ENCODE data around the gene MYO5A. TPM values are rescaled to one million over a fixed set of nuclear protein-coding genes. Genes with fewer than 3 reads are reported as not detected.
"Not testable (repeated sequence)": the region's sequence is repeated elsewhere in the genome, so short reads cannot be mapped to it uniquely, and the experiment has no call there.

MYO5A gene
- total and polyA plus RNA-seq, 4 donors: 5.7 to 42.1 (median 22.0) TPM

DNA sequence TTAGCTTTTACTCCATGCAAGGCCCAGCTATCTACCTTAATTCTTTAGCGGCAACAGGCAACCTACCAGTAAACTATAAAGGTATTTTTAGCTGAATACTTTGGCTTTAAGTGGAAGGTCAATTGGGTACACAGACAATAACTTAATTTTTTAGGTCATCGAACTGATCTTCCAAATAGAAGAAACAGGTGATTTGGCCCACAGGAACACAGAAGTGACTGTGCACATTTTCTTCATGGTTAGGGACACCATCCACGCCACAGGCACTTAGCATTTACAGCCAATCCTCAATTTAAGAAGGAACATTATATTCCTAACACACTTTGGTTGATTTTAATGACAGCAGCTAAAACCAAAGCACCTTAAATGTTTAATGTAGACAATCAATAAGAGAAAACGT is 38.2 kb upstream of the MYO5A start:
- H3K36me3 ChIP-seq (ENCODE audit: control insufficient read depth in 1 of 2, insufficient read depth in 2 of 2, low read length in 1 of 2): no peaks in the 10 kb centered on the region
- no peak overlapping the region for H3K27ac ChIP-seq (ENCODE audit: low read depth in 1 of 2, low read length in 2 of 2)
- WGBS, 2 donors: 65 to 72% methylated on average over 4 of the region's 4 CpGs
- DNase-seq: no peak
- ATAC-seq (ENCODE audit: low FRiP score): no peak
- H3K4me1 ChIP-seq (ENCODE audit: control insufficient read depth in 1 of 2, insufficient read depth in 2 of 2, low read length in 2 of 2): peaks cover 2 to 5% of the 10 kb centered on the region in 2 donors
- intact Hi-C loops (cut with DNase I): loop anchor here in 1 of 2 donors (5.0 to 10.0 kb wide), 3 partner anchors 40 to 312 kb away; partner anchors contain the start of genes ATOSA and MYO5A
- H3K4me3 ChIP-seq (ENCODE audit: low read length in 2 of 2): no peak overlapping the region
- no peaks in the 10 kb centered on the region for H3K27me3 ChIP-seq (ENCODE audit: control insufficient read depth in 1 of 2, insufficient read depth in 2 of 2, low read length in 1 of 2)
- H3K9me3 ChIP-seq (ENCODE audit: control insufficient read depth, low read length): no peaks in the 10 kb centered on the region

DNA sequence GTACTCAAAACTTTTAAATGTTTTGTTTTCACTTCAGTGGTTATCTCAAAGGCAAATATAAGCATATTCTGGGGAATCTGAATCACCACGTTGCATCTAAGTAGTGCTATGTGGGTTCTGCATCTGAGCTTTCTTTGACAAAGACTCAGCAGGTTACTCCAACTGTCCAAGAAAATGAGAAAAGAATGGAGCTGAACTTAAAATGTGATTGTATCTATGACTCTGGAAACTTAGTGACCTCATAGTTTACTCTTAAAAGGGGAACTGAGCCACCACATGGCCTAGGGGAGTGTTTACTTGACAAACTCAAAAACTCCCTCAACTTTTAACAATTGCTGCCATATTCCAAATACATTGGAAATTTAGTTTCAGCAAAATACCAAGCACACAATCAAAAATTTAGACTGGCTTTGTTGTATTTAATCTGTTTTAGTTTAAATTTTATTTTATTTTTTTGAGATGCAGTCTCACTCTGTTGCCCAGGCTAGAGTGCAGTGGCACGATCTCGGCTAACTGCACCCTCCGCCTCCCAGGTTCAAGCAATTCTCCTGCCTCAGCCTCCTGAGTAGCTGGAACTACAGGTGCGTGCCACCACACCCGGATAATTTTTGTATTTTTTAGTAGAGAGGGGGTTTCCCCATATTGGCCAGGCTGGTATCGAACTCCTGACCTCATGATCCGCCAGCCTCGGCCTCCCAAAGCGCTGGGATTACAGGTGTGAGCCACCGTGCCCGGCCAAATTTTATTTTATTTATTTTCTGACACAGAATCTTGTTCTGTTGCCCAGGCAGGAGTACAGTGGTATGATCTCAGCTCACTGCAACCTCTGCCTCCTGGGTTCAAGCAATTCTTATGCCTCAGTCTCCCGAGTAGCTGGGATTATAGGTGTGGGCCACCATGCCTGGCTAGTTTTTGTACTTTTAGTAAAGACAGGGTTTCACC is 37.0 kb upstream of the MYO5A start:
- not testable (repeated sequence) for H3K4me3 ChIP-seq (ENCODE audit: low read length in 2 of 2); H3K27me3 ChIP-seq (ENCODE audit: control insufficient read depth in 1 of 2, insufficient read depth in 2 of 2, low read length in 1 of 2); H3K27ac ChIP-seq (ENCODE audit: low read depth in 1 of 2, low read length in 2 of 2); H3K4me1 ChIP-seq (ENCODE audit: control insufficient read depth in 1 of 2, insufficient read depth in 2 of 2, low read length in 2 of 2); H3K36me3 ChIP-seq (ENCODE audit: control insufficient read depth in 1 of 2, insufficient read depth in 2 of 2, low read length in 1 of 2); ATAC-seq (ENCODE audit: low FRiP score); H3K9me3 ChIP-seq (ENCODE audit: control insufficient read depth, low read length); DNase-seq
- intact Hi-C loops (cut with DNase I): loop anchor here in 1 of 2 donors (5.0 to 10.0 kb wide), 3 partner anchors 38 to 311 kb away; partner anchors contain the start of genes ATOSA and MYO5A
- 90% methylated on average over 13 of the region's 13 CpGs for WGBS, 2 donors

DNA sequence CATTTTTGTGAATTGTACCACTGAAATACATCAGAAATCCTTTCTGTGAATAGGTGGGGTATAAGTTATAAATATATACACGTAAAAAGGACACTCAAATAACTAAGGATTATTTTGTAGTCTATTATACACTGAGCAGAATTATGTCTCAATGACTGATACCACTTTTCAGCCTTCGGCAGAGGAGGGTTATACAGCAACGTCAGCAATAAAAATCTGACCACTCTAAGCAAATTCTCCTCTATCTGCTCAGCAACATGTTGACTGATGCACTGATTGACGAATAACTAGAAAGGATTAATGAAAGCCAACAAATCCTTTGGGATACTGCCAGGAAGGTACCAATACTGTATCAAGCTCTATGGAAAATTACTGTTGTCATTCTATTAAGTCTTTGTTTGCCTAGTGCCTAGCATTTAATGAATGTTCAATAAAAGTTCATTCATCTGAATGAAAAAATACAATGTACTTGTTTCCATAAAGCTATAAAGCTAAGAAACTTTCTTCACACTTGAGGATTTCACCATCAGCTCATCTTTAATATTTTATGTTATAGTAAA is 34.9 kb upstream of the MYO5A start:
- no peak for DNase-seq
- Histone ChIP-seq H3K4me3 (ENCODE audit: low read length in 2 of 2) (no peak overlapping the region), H3K27ac (ENCODE audit: low read depth in 1 of 2, low read length in 2 of 2) (no peak overlapping the region), H3K27me3 (ENCODE audit: control insufficient read depth in 1 of 2, insufficient read depth in 2 of 2, low read length in 1 of 2) (no peaks in the 10 kb centered on the region), H3K4me1 (ENCODE audit: control insufficient read depth in 1 of 2, insufficient read depth in 2 of 2, low read length in 2 of 2) (peaks cover 2 to 5% of the 10 kb centered on the region in 2 donors), H3K9me3 (ENCODE audit: control insufficient read depth, low read length) (no peaks in the 10 kb centered on the region), H3K36me3 (ENCODE audit: control insufficient read depth in 1 of 2, insufficient read depth in 2 of 2, low read length in 1 of 2) (no peaks in the 10 kb centered on the region)
- 69 to 79% methylated on average over 4 of the region's 4 CpGs for WGBS, 2 donors
- no peak for ATAC-seq (ENCODE audit: low FRiP score)
- intact Hi-C loops (cut with DNase I): loop anchor here in 1 of 2 donors (10.0 kb wide), 1 partner anchor 309 kb away; no protein-coding TSS in a partner anchor

DNA sequence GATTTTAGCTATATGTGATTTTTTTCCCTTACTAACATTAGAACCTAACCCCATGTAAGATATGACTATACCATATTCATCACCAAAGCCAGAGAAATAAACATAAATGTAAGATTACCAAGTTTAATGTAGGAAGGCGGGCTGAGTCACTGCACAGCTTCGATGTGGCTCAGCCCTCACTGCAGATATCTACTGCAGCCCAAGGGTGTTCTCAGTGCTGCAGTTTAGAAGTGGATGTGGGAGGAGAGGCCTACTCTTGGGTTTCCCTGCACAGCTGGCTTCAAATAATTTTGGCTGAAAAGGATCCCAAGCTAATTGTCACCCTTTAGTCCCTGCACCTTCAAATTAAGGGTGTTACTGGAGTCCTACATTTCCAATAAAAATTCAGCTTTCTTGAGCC is 30.9 kb upstream of the MYO5A start:
- Histone ChIP-seq H3K4me1 (ENCODE audit: control insufficient read depth in 1 of 2, insufficient read depth in 2 of 2, low read length in 2 of 2) (peaks cover 0 to 4% of the 10 kb centered on the region in 2 donors), H3K27ac (ENCODE audit: low read depth in 1 of 2, low read length in 2 of 2) (no peak overlapping the region), H3K27me3 (ENCODE audit: control insufficient read depth in 1 of 2, insufficient read depth in 2 of 2, low read length in 1 of 2) (no peaks in the 10 kb centered on the region), H3K9me3 (ENCODE audit: control insufficient read depth, low read length) (no peaks in the 10 kb centered on the region), H3K4me3 (ENCODE audit: low read length in 2 of 2) (no peak overlapping the region), H3K36me3 (ENCODE audit: control insufficient read depth in 1 of 2, insufficient read depth in 2 of 2, low read length in 1 of 2) (no peaks in the 10 kb centered on the region)
- ATAC-seq (ENCODE audit: low FRiP score): no peak
- intact Hi-C loops (cut with DNase I): no loop called here
- no peak for DNase-seq
- WGBS, 2 donors: 67 to 68% methylated on average over 2 of the region's 2 CpGs

DNA sequence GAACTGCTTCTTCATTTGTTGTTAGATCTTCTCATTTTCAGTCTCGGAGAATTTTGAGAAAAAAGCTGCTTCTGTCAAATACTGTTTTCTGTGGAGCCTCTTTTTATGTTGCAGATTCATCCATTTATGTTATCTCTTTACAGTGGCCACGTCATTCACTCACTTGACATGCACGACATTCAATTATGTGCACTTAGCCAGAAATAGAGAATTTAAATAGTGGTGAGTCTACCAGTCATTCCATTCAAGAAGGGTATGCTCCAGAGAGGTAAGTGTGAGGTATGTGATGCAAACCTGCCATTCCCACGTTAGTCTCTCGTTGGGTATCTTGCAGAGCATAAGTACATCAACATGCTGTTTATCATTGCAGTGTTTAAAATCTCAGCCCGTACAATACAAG is 30.3 kb upstream of the MYO5A start:
- H3K4me3 ChIP-seq (ENCODE audit: low read length in 2 of 2): no peak overlapping the region
- no peaks in the 10 kb centered on the region for H3K36me3 ChIP-seq (ENCODE audit: control insufficient read depth in 1 of 2, insufficient read depth in 2 of 2, low read length in 1 of 2)
- DNase-seq (no peak), ATAC-seq (ENCODE audit: low FRiP score) (no peak)
- intact Hi-C loops (cut with DNase I): no loop called here
- H3K27me3 ChIP-seq (ENCODE audit: control insufficient read depth in 1 of 2, insufficient read depth in 2 of 2, low read length in 1 of 2): no peaks in the 10 kb centered on the region
- no peak overlapping the region for H3K27ac ChIP-seq (ENCODE audit: low read depth in 1 of 2, low read length in 2 of 2)
- peaks cover 0 to 2% of the 10 kb centered on the region in 2 donors for H3K4me1 ChIP-seq (ENCODE audit: control insufficient read depth in 1 of 2, insufficient read depth in 2 of 2, low read length in 2 of 2)
- H3K9me3 ChIP-seq (ENCODE audit: control insufficient read depth, low read length): no peaks in the 10 kb centered on the region
- WGBS, 2 donors: 80 to 82% methylated on average over 6 of the region's 6 CpGs

DNA sequence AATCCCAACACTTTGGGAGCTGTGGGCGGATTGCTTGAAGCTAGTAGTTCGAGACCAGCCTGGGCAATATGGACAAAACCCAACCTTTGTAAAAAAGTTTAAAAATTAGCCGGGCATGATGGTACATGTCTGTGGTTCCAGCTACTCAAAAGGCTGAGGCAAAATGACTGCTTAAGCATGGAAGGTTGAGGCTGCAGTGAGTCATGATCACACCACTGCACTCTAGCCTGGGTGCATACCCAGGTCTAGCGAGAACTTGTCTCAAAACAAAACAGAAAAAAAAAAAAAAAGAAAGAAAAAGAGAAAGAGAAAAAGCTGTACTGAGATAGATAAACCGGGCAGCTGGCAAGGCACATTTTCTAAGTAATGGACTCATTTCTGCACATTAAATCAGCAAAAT is 29.5 kb upstream of the MYO5A start:
- WGBS, 2 donors: 66 to 71% methylated on average over 5 of the region's 5 CpGs
- intact Hi-C loops (cut with DNase I): no loop called here
- ATAC-seq (ENCODE audit: low FRiP score) (no peak), DNase-seq (no peak)
- no peak overlapping the region for H3K27ac ChIP-seq (ENCODE audit: low read depth in 1 of 2, low read length in 2 of 2)
- H3K36me3 ChIP-seq (ENCODE audit: control insufficient read depth in 1 of 2, insufficient read depth in 2 of 2, low read length in 1 of 2): no peaks in the 10 kb centered on the region
- no peaks in the 10 kb centered on the region for H3K9me3 ChIP-seq (ENCODE audit: control insufficient read depth, low read length)
- peaks cover 0 to 2% of the 10 kb centered on the region in 2 donors for H3K4me1 ChIP-seq (ENCODE audit: control insufficient read depth in 1 of 2, insufficient read depth in 2 of 2, low read length in 2 of 2)
- H3K4me3 ChIP-seq (ENCODE audit: low read length in 2 of 2): no peak overlapping the region
- no peaks in the 10 kb centered on the region for H3K27me3 ChIP-seq (ENCODE audit: control insufficient read depth in 1 of 2, insufficient read depth in 2 of 2, low read length in 1 of 2)

DNA sequence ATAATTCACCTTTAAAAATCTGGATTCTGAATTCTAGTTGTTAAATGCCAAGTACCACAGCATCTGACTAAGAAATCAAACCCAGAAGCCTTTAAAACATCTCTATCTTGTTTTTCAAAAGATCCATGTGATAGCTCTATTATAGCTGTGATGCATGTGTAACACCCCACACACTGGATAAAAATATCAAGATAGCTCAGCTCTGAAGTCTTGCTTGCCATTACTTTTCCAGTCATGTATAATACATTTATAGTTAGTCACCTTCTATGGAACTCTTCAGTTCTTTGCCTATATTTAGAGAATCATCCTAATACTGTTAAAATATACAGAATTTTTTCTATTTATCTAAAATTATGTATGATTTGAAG is 28.6 kb upstream of the MYO5A start:
- no peaks in the 10 kb centered on the region for H3K36me3 ChIP-seq (ENCODE audit: control insufficient read depth in 1 of 2, insufficient read depth in 2 of 2, low read length in 1 of 2)
- H3K4me3 ChIP-seq (ENCODE audit: low read length in 2 of 2): no peak overlapping the region
- no peaks in the 10 kb centered on the region for H3K9me3 ChIP-seq (ENCODE audit: control insufficient read depth, low read length)
- peaks cover 0 to 2% of the 10 kb centered on the region in 2 donors for H3K4me1 ChIP-seq (ENCODE audit: control insufficient read depth in 1 of 2, insufficient read depth in 2 of 2, low read length in 2 of 2)
- intact Hi-C loops (cut with DNase I): no loop called here
- ATAC-seq (ENCODE audit: low FRiP score) (no peak), DNase-seq (no peak)
- no peaks in the 10 kb centered on the region for H3K27me3 ChIP-seq (ENCODE audit: control insufficient read depth in 1 of 2, insufficient read depth in 2 of 2, low read length in 1 of 2)
- H3K27ac ChIP-seq (ENCODE audit: low read depth in 1 of 2, low read length in 2 of 2): no peak overlapping the region

DNA sequence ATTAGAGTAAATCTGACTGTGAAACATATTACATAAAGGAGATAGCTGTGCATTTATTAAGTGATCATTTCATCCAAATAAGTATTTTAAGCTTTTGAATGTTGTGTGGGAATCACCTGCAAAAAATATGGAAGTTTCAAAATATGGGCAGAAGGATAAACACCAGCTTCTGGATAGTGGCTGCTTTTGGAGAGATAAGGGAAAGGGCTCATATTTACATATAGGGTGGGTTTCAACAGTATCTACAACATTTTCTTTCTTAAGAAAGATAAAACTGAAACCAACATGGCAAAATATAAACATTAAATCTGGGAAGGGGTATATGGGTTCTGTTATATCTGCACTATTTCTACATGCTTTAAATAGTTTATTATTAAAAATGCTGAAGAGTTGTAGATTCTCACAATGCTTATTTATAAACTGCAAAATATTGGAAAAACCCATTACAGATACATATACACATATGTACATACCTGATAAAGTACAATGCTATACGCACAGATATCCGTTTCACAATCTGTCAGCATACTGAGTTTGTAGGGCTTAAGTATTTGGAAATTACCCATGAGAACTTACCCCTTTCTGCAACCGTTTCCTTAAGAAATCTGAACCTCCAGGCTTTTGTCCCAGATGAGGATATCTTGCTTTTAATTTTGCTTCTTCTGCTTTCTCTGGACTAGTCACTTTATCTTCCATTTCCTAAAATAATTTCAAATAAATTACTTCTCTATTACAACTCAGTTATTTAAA is 28.0 kb upstream of the MYO5A start:
- DNase-seq (no peak), ATAC-seq (ENCODE audit: low FRiP score) (no peak)
- H3K9me3 ChIP-seq (ENCODE audit: control insufficient read depth, low read length): no peaks in the 10 kb centered on the region
- H3K4me3 ChIP-seq (ENCODE audit: low read length in 2 of 2): no peak overlapping the region
- 73% methylated on average over 3 of the region's 3 CpGs for WGBS, 2 donors
- peaks cover 0 to 2% of the 10 kb centered on the region in 2 donors for H3K4me1 ChIP-seq (ENCODE audit: control insufficient read depth in 1 of 2, insufficient read depth in 2 of 2, low read length in 2 of 2)
- H3K36me3 ChIP-seq (ENCODE audit: control insufficient read depth in 1 of 2, insufficient read depth in 2 of 2, low read length in 1 of 2): peaks cover 0 to 1% of the 10 kb centered on the region in 2 donors
- H3K27me3 ChIP-seq (ENCODE audit: control insufficient read depth in 1 of 2, insufficient read depth in 2 of 2, low read length in 1 of 2): no peaks in the 10 kb centered on the region
- intact Hi-C loops (cut with DNase I): no loop called here
- H3K27ac ChIP-seq (ENCODE audit: low read depth in 1 of 2, low read length in 2 of 2): no peak overlapping the region
